ENCODE results near the gene ZNF835. TPM values are rescaled to one million over a fixed set of nuclear protein-coding genes. Genes with fewer than 3 reads are reported as not detected.

ZNF835 gene
- total RNA-seq, 4 donors from 2014 or later = 1.7 to 9.4 (median 3.0) TPM

- no peak for TF ChIP-seq CTCF (IDR thresholded peaks at IDR 0.05; ENCODE audit: low read depth)
Observed at GRCh38 chr19:56701895-56702294, 30.3 kb upstream of the ZNF835 start.

GRCh38 chr19:56699552-56699951 lies 28.0 kb upstream of the ZNF835 start:
- no peak for TF ChIP-seq CTCF (IDR thresholded peaks at IDR 0.05; ENCODE audit: low read depth)

- TF ChIP-seq CTCF (IDR thresholded peaks at IDR 0.05; ENCODE audit: low read depth) = no peak
Observed at GRCh38 chr19:56692206-56692895, 20.8 kb upstream of the ZNF835 start.

- TF ChIP-seq CTCF (IDR thresholded peaks at IDR 0.05; ENCODE audit: low read depth) = no peak
Observed at GRCh38 chr19:56690670-56691069, 19.1 kb upstream of the ZNF835 start.

- no peak for TF ChIP-seq CTCF (IDR thresholded peaks at IDR 0.05; ENCODE audit: low read depth)
Observed at GRCh38 chr19:56689198-56689597, 17.6 kb upstream of the ZNF835 start.

GRCh38 chr19:56687031-56687430 lies 15.5 kb upstream of the ZNF835 start:
- no peak for TF ChIP-seq CTCF (IDR thresholded peaks at IDR 0.05; ENCODE audit: low read depth)

GRCh38 chr19:56683116-56683515 lies 11.6 kb upstream of the ZNF835 start:
- TF ChIP-seq CTCF (IDR thresholded peaks at IDR 0.05; ENCODE audit: low read depth) = no peak
